Astrocyte of the cerebellum (primary cell): Measurements from ENCODE around the gene SLC37A1.

Experiments
- DNase-seq: peaks from one replicate; pipeline ENCODE4 v3.0.0-alpha.2; 2011; ENCODE audit warnings: low read depth
- H3K4me3 ChIP-seq: 2 replicates; pipeline ENCODE4 v1.5.1; 2011; ENCODE audit warnings: mild to moderate bottlenecking, low read depth, low read length, moderate library complexity
- in situ Hi-C: cut with HindIII; loops from 2 replicates; pipeline ENCODE4 v1.10.0; 2017; ENCODE audit warnings: low sequenced_read_pairs
- TF ChIP-seq, protein P1 (sequence below): IDR thresholded peaks from 2 replicates; pipeline ENCODE4 v1.5.1; 2012; ENCODE audit warnings: low read length, low read depth, moderate library complexity, mild to moderate bottlenecking; ENCODE audit errors: missing control alignments

Gene SLC37A1

DNA sequence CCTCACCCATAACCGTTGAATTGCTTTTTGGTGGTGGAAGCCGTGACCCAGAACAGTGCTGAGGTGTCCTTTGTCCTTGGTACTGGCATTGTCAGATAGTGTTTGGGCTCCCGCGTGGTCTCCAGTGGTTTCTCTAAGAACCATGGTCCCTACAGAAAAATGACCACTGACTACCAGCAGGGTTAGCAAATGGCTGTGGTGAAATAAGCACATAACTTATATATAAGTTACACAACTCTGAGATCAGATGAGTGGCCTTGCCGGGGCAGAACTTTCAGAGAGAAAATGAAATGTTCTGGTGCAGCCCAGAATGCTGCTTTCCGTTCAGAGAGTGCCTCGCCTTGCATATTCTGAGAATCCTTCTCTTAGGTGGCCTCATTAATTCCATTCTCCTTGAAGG, 5.0 kb downstream of the SLC37A1 start:
- in situ Hi-C loops: no loop called here
- TF ChIP-seq, protein P1, sequence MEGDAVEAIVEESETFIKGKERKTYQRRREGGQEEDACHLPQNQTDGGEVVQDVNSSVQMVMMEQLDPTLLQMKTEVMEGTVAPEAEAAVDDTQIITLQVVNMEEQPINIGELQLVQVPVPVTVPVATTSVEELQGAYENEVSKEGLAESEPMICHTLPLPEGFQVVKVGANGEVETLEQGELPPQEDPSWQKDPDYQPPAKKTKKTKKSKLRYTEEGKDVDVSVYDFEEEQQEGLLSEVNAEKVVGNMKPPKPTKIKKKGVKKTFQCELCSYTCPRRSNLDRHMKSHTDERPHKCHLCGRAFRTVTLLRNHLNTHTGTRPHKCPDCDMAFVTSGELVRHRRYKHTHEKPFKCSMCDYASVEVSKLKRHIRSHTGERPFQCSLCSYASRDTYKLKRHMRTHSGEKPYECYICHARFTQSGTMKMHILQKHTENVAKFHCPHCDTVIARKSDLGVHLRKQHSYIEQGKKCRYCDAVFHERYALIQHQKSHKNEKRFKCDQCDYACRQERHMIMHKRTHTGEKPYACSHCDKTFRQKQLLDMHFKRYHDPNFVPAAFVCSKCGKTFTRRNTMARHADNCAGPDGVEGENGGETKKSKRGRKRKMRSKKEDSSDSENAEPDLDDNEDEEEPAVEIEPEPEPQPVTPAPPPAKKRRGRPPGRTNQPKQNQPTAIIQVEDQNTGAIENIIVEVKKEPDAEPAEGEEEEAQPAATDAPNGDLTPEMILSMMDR: no peak

DNA sequence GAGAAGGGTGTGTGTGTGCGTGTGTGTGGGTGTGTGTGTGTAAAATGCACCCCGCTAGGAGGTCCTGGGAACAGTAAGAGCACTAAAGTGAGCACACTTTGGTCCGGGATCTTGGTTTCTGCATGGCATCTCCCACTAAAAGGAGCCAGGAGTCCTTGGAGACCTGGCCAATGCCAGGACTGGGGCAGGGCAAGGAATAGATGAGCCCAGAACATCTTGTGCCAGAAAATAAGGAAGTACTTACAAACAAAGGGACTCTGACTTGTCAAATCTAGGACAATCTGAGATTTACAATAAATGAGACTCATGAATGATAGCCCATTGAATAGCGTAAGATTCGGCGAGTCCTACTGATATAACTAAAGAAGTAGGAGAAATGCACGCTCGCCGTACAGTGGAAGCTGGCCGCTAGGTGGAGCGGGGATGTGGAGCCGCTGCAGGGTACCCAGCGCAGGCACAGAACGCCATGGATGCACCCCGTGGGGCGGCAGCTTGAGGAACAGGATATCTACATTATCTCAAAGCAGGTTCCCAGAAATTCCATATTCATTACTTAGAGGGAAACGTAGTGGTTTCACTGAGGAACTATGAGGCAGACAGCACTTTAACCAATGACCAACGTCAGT, 7.1 kb downstream of the SLC37A1 start:
- TF ChIP-seq, protein P1: peak; percentile 51
- in situ Hi-C loops: no loop called here
- no peak for DNase-seq
- H3K4me3 ChIP-seq: no peak overlapping the region

More for the DNA sequence above, 5.0 kb downstream of the SLC37A1 start:
- DNase-seq: no peak
- no peak overlapping the region for H3K4me3 ChIP-seq

DNA sequence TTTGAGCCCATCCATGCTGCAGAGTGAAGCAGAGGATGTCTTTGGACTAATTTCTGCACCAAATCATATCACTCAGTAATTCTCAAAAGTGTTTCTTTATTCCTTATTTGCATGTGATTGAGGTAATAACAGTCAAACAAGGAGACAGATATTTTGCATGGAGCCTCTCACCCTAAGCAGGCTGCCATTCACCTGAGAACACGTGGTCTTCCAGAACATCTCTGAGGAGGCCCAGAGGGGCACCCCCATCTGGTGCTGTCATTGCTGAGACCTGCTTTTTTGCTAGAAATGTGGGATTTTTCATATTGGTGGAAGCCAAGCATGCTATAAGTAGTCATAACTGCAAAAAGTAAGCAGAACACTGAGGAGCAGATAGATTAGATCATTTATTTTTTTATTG, 7.7 kb downstream of the SLC37A1 start:
- DNase-seq: no peak
- TF ChIP-seq, protein P1: no peak
- no peak overlapping the region for H3K4me3 ChIP-seq
- in situ Hi-C loops: no loop called here

DNA sequence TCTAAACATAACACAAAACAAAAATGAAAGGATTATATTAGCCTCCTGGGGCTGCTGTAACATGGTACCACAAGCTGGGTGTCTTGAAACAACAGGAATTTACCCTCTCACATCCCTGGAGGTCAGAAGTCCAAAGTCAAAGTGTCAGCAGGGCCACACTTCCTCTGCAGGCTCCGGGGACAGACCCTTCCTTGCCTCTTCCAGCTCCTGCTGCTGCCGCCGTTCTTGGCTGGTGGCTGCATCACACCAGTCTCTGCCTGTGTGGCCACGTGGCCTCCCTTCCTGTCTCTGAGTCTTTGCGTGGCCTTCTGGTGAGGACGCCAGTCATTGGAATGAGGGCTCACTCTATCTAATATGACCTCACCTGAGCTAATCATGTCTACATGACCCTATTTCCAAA, 8.2 kb downstream of the SLC37A1 start:
- H3K4me3 ChIP-seq: no peak overlapping the region
- no peak for DNase-seq
- TF ChIP-seq, protein P1: no peak
- in situ Hi-C loops: no loop called here

DNA sequence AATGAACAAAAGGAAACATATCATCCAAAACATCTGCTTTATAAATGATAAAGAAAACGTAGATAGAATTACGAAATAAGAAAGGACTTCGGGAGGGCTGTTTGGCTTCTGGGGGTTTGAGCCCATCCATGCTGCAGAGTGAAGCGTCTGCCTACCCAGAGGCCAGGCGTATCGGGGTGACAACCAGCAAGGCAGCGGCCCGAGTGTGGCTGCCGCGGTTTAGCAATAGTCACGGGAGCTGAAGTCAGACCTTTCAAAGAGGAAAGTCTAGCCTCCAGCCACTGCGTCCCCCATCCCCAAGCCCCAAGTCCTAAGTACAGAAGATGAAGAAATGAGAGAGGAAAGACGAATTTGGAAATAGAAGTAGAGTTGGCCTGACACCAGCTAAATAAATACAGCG, 8.6 kb downstream of the SLC37A1 start:
- DNase-seq: no peak
- in situ Hi-C loops: no loop called here
- H3K4me3 ChIP-seq: no peak overlapping the region
- TF ChIP-seq, protein P1: no peak

DNA sequence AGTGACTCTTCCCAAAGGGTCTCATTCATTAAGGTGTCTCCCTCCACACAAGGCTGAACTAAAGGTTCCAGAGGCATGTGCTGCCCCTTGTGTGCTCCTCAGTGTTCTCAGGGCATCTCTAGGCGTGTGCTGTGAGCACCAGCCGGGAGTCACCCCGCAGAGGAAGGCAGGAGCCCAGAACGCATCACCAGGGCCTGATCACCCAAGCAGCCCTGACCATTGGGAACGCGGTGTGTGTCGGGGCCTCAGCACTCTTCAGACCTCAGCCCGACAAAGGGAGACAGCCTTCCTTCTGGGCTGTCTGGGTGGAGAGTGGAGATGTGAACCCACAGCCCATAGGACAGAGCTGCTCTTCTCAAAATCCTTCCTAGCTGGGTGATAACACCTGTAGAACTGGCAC, 9.1 kb downstream of the SLC37A1 start:
- no peak for DNase-seq
- in situ Hi-C loops: no loop called here
- H3K4me3 ChIP-seq: no peak overlapping the region
- TF ChIP-seq, protein P1: no peak
